ENCODE results near the gene SURF1. TPM values are rescaled to one million over a fixed set of nuclear protein-coding genes. Genes with fewer than 3 reads are reported as not detected.
"Not testable (repeated sequence)": the region's sequence is repeated elsewhere in the genome, so short reads cannot be mapped to it uniquely, and the experiment has no call there.

The SURF1 gene
- total RNA-seq, 4 donors from 2014 or later = 50.4 to 86.4 (median 69.2) TPM

GRCh38 chr9:133379153-133380086 lies 23.1 kb upstream of the SURF1 start:
- no peak overlapping the region for H3K4me3 ChIP-seq
- H3K27ac ChIP-seq (replicated peaks in 1 of 4) = no peak overlapping the region
- no peaks in the 10 kb centered on the region for H3K9me3 ChIP-seq
- H3K4me1 ChIP-seq = peaks cover 11 to 16% (median 15%) of the 10 kb centered on the region in 4 donors
- intact Hi-C loops (cut with DNase I) = no loop called here
- no peak for DNase-seq (ENCODE audit: extremely low spot score)
- no peaks in the 10 kb centered on the region for H3K36me3 ChIP-seq
- WGBS = 91% methylated on average over 11 of the region's 14 CpGs
- TF ChIP-seq POLR2A (IDR thresholded peaks at IDR 0.05; ENCODE audit: low read depth) = no peak
- no peak for TF ChIP-seq EP300 (IDR thresholded peaks at IDR 0.05)
- no peak for TF ChIP-seq CTCF (IDR thresholded peaks at IDR 0.05)
- TF ChIP-seq POLR2AphosphoS5 (IDR thresholded peaks at IDR 0.05) = no peak
- H3K27me3 ChIP-seq = no peaks in the 10 kb centered on the region

GRCh38 chr9:133378408-133378962 lies 22.2 kb upstream of the SURF1 start:
- peaks cover 18 to 26% (median 24%) of the 10 kb centered on the region in 4 donors for H3K4me1 ChIP-seq
- 90% methylated on average over 1 of the region's 1 CpG for WGBS
- no peak for TF ChIP-seq CTCF (IDR thresholded peaks at IDR 0.05)
- no peak for TF ChIP-seq POLR2AphosphoS5 (IDR thresholded peaks at IDR 0.05)
- TF ChIP-seq EP300 (IDR thresholded peaks at IDR 0.05) = no peak
- TF ChIP-seq POLR2A (IDR thresholded peaks at IDR 0.05; ENCODE audit: low read depth) = no peak

GRCh38 chr9:133377721-133378216 lies 21.5 kb upstream of the SURF1 start:
- DNase-seq (ENCODE audit: extremely low spot score) = no peak
- no peak overlapping the region for H3K4me3 ChIP-seq
- H3K4me1 ChIP-seq = peaks cover 24 to 33% (median 31%) of the 10 kb centered on the region in 4 donors
- no peak overlapping the region for H3K27ac ChIP-seq (replicated peaks in 1 of 4)
- 90% methylated on average over 4 of the region's 6 CpGs for WGBS
- intact Hi-C loops (cut with DNase I) = no loop called here
- peaks cover 0 to 8% (median 7%) of the 10 kb centered on the region in 4 donors for H3K36me3 ChIP-seq
- H3K9me3 ChIP-seq = no peaks in the 10 kb centered on the region
- no peak for TF ChIP-seq POLR2A (IDR thresholded peaks at IDR 0.05; ENCODE audit: low read depth)
- TF ChIP-seq POLR2AphosphoS5 (IDR thresholded peaks at IDR 0.05) = no peak
- TF ChIP-seq CTCF (IDR thresholded peaks at IDR 0.05) = no peak
- no peak for TF ChIP-seq EP300 (IDR thresholded peaks at IDR 0.05)
- H3K27me3 ChIP-seq = no peaks in the 10 kb centered on the region

More at GRCh38 chr9:133378408-133378962, 22.2 kb upstream of the SURF1 start:
- no peak overlapping the region for H3K4me3 ChIP-seq
- intact Hi-C loops (cut with DNase I) = no loop called here
- H3K9me3 ChIP-seq = no peaks in the 10 kb centered on the region
- no peak for DNase-seq (ENCODE audit: extremely low spot score)
- H3K27ac ChIP-seq (replicated peaks in 1 of 4) = no peak overlapping the region
- peaks cover 0 to under 1% (median under 1%) of the 10 kb centered on the region in 4 donors for H3K36me3 ChIP-seq
- no peaks in the 10 kb centered on the region for H3K27me3 ChIP-seq

- WGBS = 89% methylated on average over 13 of the region's 14 CpGs
- peaks cover 29 to 38% (median 36%) of the 10 kb centered on the region in 4 donors for H3K4me1 ChIP-seq
- DNase-seq (ENCODE audit: extremely low spot score); H3K27me3 ChIP-seq; intact Hi-C loops (cut with DNase I); H3K4me3 ChIP-seq; H3K9me3 ChIP-seq: not testable (repeated sequence)
- peaks cover 0 to 12% (median 10%) of the 10 kb centered on the region in 4 donors for H3K36me3 ChIP-seq
- H3K27ac ChIP-seq (replicated peaks in 1 of 4) = peak overlapping the region in 1 of 4 donors; percentile 21
These were observed 21.0 kb upstream of the SURF1 start for GRCh38 chr9:133377280-133377679.

Data from esophagus muscularis mucosa (tissue), 4 donors.